Ovary (tissue), 9 donors: ENCODE measurements around the gene PLD6. TPM values are rescaled to one million over a fixed set of nuclear protein-coding genes. Genes with fewer than 3 reads are reported as not detected.

Source experiments
- DNase-seq, 5 donors: peaks; one replicate each; pipeline ENCODE4 v3.0.0-alpha.2; 2019 to 2020
- H3K27ac ChIP-seq, 2 donors: fragments of 200-600 bp; one replicate each; pipeline versions ENCODE4 v1.5.1 to v1.8.0; 2019 to 2022
- H3K27me3 ChIP-seq: fragments of 200-600 bp; one replicate; pipeline ENCODE4 v1.8.0; 2022
- H3K36me3 ChIP-seq: fragments of 200-600 bp; sonication (generic); one replicate; pipeline ENCODE4 v1.5.1; 2019
- H3K4me1 ChIP-seq: one replicate; pipeline ENCODE4 v1.8.1; 2013; ENCODE audit warnings: mild to moderate bottlenecking, moderate library complexity; ENCODE audit not compliant: insufficient read depth
- H3K4me3 ChIP-seq: fragments of 200-600 bp; sonication (generic); one replicate; pipeline ENCODE4 v1.5.1; 2017
- H3K9me3 ChIP-seq, 2 donors: fragments of 200-600 bp in 1 of 2; sonication (generic) in 1 of 2; one replicate each; pipeline versions ENCODE4 v1.5.1 to v1.8.1; 2013 to 2019; ENCODE audit warnings: mild to moderate bottlenecking in 1 of 2, moderate library complexity in 1 of 2
- EP300 ChIP-seq: sonication (generic); formaldehyde crosslinking; IDR thresholded peaks from one replicate; pipeline ENCODE4 v1.6.1; 2017; ENCODE audit warnings: antibody characterized with exemption
- POLR2A ChIP-seq: fragments of 450-650 bp; IDR thresholded peaks from one replicate; pipeline ENCODE4 v1.6.1; 2017; ENCODE audit warnings: antibody characterized with exemption, mild to moderate bottlenecking, moderate library complexity
- WGBS, 3 donors: extraction: QIAGEN DNeasy Blood & Tissue Kit in 1 of 3; methylation state at CpG; one replicate each; pipeline versions ENCODE4 v1.1.5 to v1.1.7; 2013 to 2017; 5-methylcytosine and 5-hydroxymethylcytosine counted together
- intact Hi-C, 4 donors: fragments of 100-400 bp; cut with DNase I; formaldehyde crosslinking; loops; one replicate each; pipeline versions ENCODE4 v1.11.0 to v1.15.1; 2022 to 2023
- polyA plus RNA-seq, 2 donors: library from polyadenylated mRNA; stranded (reverse); fragments of 200-250 nt in 1 of 2; fragments of 350-450 nt in 1 of 2; fragmentation: Illumina TruSeq in 1 of 2; extraction: RNeasy Lipid Tissue Mini Kit (QIAGEN cat#74804) in 1 of 2; gene quantifications; one replicate each; pipeline ENCODE4 v1.2.3, GENCODE V29; 2013 to 2014
- total RNA-seq, 7 donors: library from RNA; depleted of rRNA in 2 of 7; stranded (reverse); fragments of >200 nt in 2 of 7; fragmentation: NEBNext Ultra II Directional in 3 of 7; extraction: Animal tissue kit (Norgen Biotek cat#: 25700) in 3 of 7; gene quantifications; one replicate each; pipeline versions ENCODE4 v1.1.0 to v1.2.4, GENCODE V29; 2016 to 2023
- TF ChIP-seq, protein P1 (sequence below), 3 donors: fragments of 450-650 bp in 2 of 3; fragments of 200-600 bp in 1 of 3; IDR thresholded peaks; one replicate each; pipeline versions ENCODE4 v1.5.1 to v1.8.0; 2016 to 2022; ENCODE audit warnings: antibody characterized with exemption in 3 of 3, mild to moderate bottlenecking in 1 of 3
- donor health status: DM: no; HTN: no; CAD: no; lungs with moderate emphysema.
- donor health status: DM: no; HTN: no; CAD: no.
- donor health status: Bipolar disorder and iron deficiency.
- donor health status: DM: yes; HTN: yes; CAD: no.
- donor health status: DM: no; HTN: no; CAD: no.
- donor health status: DM: yes; HTN: yes; CAD: no.

PLD6 gene
- total and polyA plus RNA-seq, 9 donors, result 2.7 to 12.8 (median 7.3) TPM

DNA sequence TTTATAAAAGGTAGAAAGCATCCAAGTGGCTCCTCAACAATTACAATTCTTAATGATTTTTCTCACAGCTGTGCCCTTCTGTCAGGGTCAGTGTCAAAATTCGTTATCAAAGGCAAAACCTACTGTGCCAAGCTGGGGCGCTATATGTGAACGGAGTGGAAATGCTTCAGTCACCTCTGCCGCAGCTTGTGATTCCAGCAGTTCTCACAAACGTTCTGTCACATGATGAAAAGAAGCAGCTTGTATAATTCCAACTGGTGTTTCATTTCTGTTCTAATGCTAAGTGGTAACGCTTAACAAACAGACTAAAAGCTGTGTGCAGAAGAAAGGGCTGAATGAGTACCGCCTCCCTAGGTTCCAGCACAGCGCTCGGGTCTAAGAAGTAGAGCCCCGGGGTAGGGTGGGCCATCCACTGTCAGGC, 14.2 kb downstream of the PLD6 start:
- intact Hi-C loops, result no loop called here
- Histone ChIP-seq H3K4me1 (peaks cover 7% of the 10 kb centered on the region), H3K36me3 (no peaks in the 10 kb centered on the region), H3K9me3 (no peaks in the 10 kb centered on the region), H3K27ac (peak overlapping the region; percentile 37 to 38), H3K4me3 (no peak overlapping the region), H3K27me3 (no peaks in the 10 kb centered on the region)
- WGBS, 3 donors, result 10 to 28% (median 12%) methylated on average over 10 of the region's 10 CpGs
- no peak for DNase-seq
- TF ChIP-seq, protein P1, sequence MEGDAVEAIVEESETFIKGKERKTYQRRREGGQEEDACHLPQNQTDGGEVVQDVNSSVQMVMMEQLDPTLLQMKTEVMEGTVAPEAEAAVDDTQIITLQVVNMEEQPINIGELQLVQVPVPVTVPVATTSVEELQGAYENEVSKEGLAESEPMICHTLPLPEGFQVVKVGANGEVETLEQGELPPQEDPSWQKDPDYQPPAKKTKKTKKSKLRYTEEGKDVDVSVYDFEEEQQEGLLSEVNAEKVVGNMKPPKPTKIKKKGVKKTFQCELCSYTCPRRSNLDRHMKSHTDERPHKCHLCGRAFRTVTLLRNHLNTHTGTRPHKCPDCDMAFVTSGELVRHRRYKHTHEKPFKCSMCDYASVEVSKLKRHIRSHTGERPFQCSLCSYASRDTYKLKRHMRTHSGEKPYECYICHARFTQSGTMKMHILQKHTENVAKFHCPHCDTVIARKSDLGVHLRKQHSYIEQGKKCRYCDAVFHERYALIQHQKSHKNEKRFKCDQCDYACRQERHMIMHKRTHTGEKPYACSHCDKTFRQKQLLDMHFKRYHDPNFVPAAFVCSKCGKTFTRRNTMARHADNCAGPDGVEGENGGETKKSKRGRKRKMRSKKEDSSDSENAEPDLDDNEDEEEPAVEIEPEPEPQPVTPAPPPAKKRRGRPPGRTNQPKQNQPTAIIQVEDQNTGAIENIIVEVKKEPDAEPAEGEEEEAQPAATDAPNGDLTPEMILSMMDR (IDR thresholded peaks at IDR 0.05), result no peak
- TF ChIP-seq POLR2A, result no peak

DNA sequence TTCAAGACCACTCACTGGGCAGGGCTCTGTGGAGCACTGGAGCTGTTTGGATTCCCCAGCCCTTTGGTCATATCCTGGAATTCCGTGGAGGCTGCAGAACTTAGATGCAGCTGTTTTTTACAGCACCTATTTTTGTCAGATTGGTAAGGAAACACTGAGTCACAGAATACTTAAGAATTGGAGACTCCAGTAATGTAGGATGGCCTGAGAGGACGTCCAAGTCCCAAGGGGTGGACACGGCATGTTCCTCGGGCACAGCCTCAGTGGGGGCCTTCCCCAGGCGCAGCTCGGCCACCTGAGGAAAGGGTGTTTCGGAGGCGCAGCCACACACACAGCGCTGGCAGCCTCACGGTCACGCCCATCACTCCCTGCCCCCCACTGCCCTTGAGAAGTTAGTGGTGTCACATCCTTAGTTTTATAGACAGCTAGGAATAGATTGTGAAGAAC, 14.8 kb downstream of the PLD6 start:
- intact Hi-C loops, result no loop called here
- Histone ChIP-seq H3K36me3 (no peaks in the 10 kb centered on the region), H3K9me3 (no peaks in the 10 kb centered on the region), H3K27me3 (no peaks in the 10 kb centered on the region), H3K4me3 (no peak overlapping the region), H3K4me1 (peaks cover 7% of the 10 kb centered on the region), H3K27ac (peak overlapping the region in 1 of 2 donors; percentile 37)
- DNase-seq, result peak in 1 of 5 donors; percentile 34
- TF ChIP-seq, protein P1 (IDR thresholded peaks at IDR 0.05), result no peak
- TF ChIP-seq POLR2A, result no peak
- no peak for TF ChIP-seq EP300
- 31 to 58% (median 47%) methylated on average over 11 of the region's 11 CpGs for WGBS, 3 donors

DNA sequence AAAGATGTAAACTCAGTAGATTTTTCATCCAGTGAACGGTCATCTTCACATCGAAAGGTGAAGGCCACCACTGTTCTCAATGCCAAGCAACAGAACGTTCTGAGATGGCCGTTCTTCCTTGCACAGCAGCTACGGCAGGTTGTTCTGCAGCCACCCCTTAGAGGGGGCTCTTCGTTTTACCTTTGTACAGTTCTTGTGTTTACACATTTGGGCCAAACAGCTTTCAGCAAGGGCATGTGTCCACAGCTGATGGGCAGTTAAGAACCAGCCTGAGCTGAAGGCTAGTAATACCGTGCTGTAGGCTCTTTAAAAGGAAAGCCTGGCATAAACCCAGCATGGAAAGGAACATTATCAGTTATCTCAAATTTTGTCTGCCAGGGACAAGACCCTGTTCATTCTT, 15.9 kb downstream of the PLD6 start:
- Histone ChIP-seq H3K27ac (no peak overlapping the region), H3K36me3 (no peaks in the 10 kb centered on the region), H3K4me1 (peaks cover 7% of the 10 kb centered on the region), H3K4me3 (no peak overlapping the region), H3K9me3 (no peaks in the 10 kb centered on the region), H3K27me3 (no peaks in the 10 kb centered on the region)
- DNase-seq, result no peak
- TF ChIP-seq, protein P1 (IDR thresholded peaks at IDR 0.05), result no peak
- no peak for TF ChIP-seq EP300
- no peak for TF ChIP-seq POLR2A
- intact Hi-C loops, result no loop called here
- WGBS, 3 donors, result 35 to 47% (median 36%) methylated on average over 7 of the region's 7 CpGs

DNA sequence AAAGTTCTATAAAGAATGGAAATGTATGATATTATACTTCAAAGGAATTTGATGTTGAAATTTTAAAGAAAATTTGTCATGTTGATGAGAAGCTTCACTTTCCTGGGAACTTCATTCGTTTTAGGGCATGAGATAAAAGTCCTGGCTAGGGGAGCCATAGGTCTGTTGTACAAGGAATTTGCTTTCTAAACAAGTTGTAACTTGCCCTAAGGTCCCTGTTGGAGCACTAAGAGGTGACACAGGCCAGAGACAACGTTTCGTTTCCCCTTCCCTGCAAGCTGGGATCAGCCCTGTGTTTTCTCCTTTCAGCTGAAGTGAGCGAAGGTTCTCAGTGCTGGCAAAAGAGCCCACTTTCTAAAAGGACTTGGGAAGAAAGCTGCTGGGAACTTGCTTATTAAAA, 16.6 kb downstream of the PLD6 start:
- H3K9me3 ChIP-seq, result no peaks in the 10 kb centered on the region
- TF ChIP-seq EP300 (no peak), POLR2A (no peak)
- TF ChIP-seq, protein P1 (IDR thresholded peaks at IDR 0.05), result no peak
- no peak overlapping the region for H3K4me3 ChIP-seq
- H3K27me3 ChIP-seq, result no peaks in the 10 kb centered on the region
- no peak overlapping the region for H3K27ac ChIP-seq
- peaks cover 7% of the 10 kb centered on the region for H3K4me1 ChIP-seq
- 51 to 56% (median 51%) methylated on average over 4 of the region's 4 CpGs for WGBS, 3 donors
- no peaks in the 10 kb centered on the region for H3K36me3 ChIP-seq
- DNase-seq, result no peak
- intact Hi-C loops, result no loop called here
